Stimulated activated CD4-positive, alpha-beta T cell treated with anti-CD3 and anti-CD28 coated beads, Interleukin-1b, Interleukin-23, amount 100 ng/mL, for 24 hours (primary cell): ENCODE results near the gene EML6.
"Not testable (repeated sequence)": the region's sequence is repeated elsewhere in the genome, so short reads cannot be mapped to it uniquely, and the experiment has no call there.

Experiments
- DNase-seq, 4 experiments: peaks; one replicate each; pipeline ENCODE4 v3.0.0-alpha.2; 2020; ENCODE audit warnings: low read depth in 4 of 4, low spot score in 1 of 4

The EML6 gene

GRCh38 chr2:54984476-54984875, 261.0 kb downstream of the EML6 start:
- DNase-seq = no peak

- DNase-seq = no peak
Measured at GRCh38 chr2:54986264-54986663, 262.8 kb downstream of the EML6 start.

- no peak for DNase-seq
Measured at GRCh38 chr2:54988612-54989011, 265.1 kb downstream of the EML6 start.

- DNase-seq = not testable (repeated sequence)
Measured at GRCh38 chr2:54990694-54991093, 267.2 kb downstream of the EML6 start.

- no peak for DNase-seq
Measured at GRCh38 chr2:54995553-54995952, 272.1 kb downstream of the EML6 start.

- DNase-seq = no peak
Measured at GRCh38 chr2:54997826-54998225, 274.4 kb downstream of the EML6 start.

- no peak for DNase-seq
Measured at GRCh38 chr2:54999182-54999581, 275.7 kb downstream of the EML6 start.

- DNase-seq = no peak
Measured at GRCh38 chr2:55000341-55000740, 276.9 kb downstream of the EML6 start.

- DNase-seq = no peak
Measured at GRCh38 chr2:55001716-55002115, 278.3 kb downstream of the EML6 start.

GRCh38 chr2:55003706-55004639, 280.5 kb downstream of the EML6 start:
- no peak for DNase-seq

- DNase-seq = no peak
Measured at GRCh38 chr2:55006306-55006705, 282.8 kb downstream of the EML6 start.

- no peak for DNase-seq
Measured at GRCh38 chr2:55009277-55010060, 286.0 kb downstream of the EML6 start.

GRCh38 chr2:55010149-55010591, 286.7 kb downstream of the EML6 start:
- DNase-seq = no peak

- no peak for DNase-seq
Measured at GRCh38 chr2:55010915-55011314, 287.5 kb downstream of the EML6 start.

- DNase-seq = no peak
Measured at GRCh38 chr2:55011831-55012671, 288.6 kb downstream of the EML6 start.

- DNase-seq = no peak
Measured at GRCh38 chr2:55012672-55013484, 289.4 kb downstream of the EML6 start.

GRCh38 chr2:55013936-55014335, 290.5 kb downstream of the EML6 start:
- DNase-seq = no peak

- peak in 1 of 4 experiments; percentile 6 for DNase-seq
Measured at GRCh38 chr2:55014962-55015939, 291.8 kb downstream of the EML6 start.

- DNase-seq = no peak
Measured at GRCh38 chr2:55017428-55017827, 294.0 kb downstream of the EML6 start.
